ENCODE results near the gene MFAP1. TPM values are rescaled to one million over a fixed set of nuclear protein-coding genes. Genes with fewer than 3 reads are reported as not detected.

MFAP1 gene
- total RNA-seq, 1 experiment from 2014 or later: 23.0 TPM

DNA sequence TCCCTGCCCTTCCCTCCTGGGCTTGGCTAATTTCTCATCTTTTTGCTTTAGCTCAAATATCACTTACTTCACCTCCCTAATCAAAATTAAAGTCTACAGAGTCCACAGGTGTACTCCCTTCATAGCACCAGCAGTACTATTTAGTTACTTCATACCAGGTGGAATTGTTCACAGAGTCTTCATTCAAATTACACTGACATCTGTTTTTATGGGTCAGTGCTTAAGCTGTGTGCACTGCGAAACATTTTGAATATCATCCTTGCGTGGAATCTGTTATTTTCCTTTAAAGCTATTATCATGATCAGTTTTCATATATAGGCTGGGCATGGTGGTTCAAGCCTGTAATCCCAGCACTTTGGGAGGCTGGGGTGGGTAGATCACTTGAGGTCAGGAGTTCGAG, 35.1 kb downstream of the MFAP1 start:
- H3K9me3 Mint-ChIP-seq (ENCODE audit: unreplicated experiment): no peaks in the 10 kb centered on the region
- H3K27ac Mint-ChIP-seq (ENCODE audit: low read depth, unreplicated experiment): peak overlapping the region; percentile 41
- peaks cover 21% of the 10 kb centered on the region for H3K36me3 Mint-ChIP-seq (ENCODE audit: insufficient read depth, unreplicated experiment)
- no peaks in the 10 kb centered on the region for H3K27me3 Mint-ChIP-seq (ENCODE audit: insufficient read depth, unreplicated experiment)
- intact Hi-C loops (cut with micrococcal nuclease): no loop called here
- H3K4me1 Mint-ChIP-seq (ENCODE audit: insufficient read depth, unreplicated experiment): peaks cover 6% of the 10 kb centered on the region
- ChIA-PET CTCF (interaction anchor here (0.8 to 6.8 kb wide), 3 partner anchors 8 to 19 kb away, joined by 3 to 40 read pairs (median 3); partner anchors contain the start of gene ELL3), POLR2A (interaction anchor here (1.6 to 13.7 kb wide), 3 partner anchors 12 to 35 kb away, joined by 4 to 162 read pairs (median 42); partner anchors contain the start of genes ELL3, HYPK, MFAP1 and SERINC4)
- no peak for DNase-seq (ENCODE audit: unreplicated experiment)
- no peak overlapping the region for H3K4me3 Mint-ChIP-seq (ENCODE audit: unreplicated experiment)
- BruUV-seq (replicated peaks): no TSS peak
- TF ChIP-seq, protein P1, sequence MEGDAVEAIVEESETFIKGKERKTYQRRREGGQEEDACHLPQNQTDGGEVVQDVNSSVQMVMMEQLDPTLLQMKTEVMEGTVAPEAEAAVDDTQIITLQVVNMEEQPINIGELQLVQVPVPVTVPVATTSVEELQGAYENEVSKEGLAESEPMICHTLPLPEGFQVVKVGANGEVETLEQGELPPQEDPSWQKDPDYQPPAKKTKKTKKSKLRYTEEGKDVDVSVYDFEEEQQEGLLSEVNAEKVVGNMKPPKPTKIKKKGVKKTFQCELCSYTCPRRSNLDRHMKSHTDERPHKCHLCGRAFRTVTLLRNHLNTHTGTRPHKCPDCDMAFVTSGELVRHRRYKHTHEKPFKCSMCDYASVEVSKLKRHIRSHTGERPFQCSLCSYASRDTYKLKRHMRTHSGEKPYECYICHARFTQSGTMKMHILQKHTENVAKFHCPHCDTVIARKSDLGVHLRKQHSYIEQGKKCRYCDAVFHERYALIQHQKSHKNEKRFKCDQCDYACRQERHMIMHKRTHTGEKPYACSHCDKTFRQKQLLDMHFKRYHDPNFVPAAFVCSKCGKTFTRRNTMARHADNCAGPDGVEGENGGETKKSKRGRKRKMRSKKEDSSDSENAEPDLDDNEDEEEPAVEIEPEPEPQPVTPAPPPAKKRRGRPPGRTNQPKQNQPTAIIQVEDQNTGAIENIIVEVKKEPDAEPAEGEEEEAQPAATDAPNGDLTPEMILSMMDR (IDR thresholded peaks at IDR 0.05; ENCODE audit: unreplicated experiment): no peak

DNA sequence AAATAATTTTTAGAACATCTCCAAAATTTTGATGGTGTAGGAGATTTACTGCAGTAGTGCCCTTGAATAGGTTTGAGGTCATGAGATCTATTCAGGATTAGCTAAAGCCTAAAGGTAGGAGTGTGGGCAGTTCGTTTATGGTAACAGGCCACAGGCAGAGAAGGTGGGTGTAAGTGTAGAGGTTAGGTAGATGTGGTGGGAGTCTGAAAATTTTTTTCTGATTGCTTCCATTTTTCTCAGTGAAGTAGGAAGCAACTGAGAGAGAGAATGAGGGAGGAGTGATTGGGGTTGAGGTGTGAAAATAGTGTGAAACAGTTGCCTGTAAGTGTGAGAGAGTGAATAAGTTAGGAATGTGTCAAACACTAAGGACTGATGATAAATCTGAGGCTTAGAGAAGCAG, 45.5 kb downstream of the MFAP1 start:
- no TSS peak for BruUV-seq (replicated peaks)
- Mint-ChIP-seq H3K27me3 (ENCODE audit: insufficient read depth, unreplicated experiment) (no peaks in the 10 kb centered on the region), H3K36me3 (ENCODE audit: insufficient read depth, unreplicated experiment) (peaks cover 14% of the 10 kb centered on the region), H3K27ac (ENCODE audit: low read depth, unreplicated experiment) (no peak overlapping the region), H3K4me3 (ENCODE audit: unreplicated experiment) (no peak overlapping the region), H3K9me3 (ENCODE audit: unreplicated experiment) (no peaks in the 10 kb centered on the region), H3K4me1 (ENCODE audit: insufficient read depth, unreplicated experiment) (peaks cover 12% of the 10 kb centered on the region)
- TF ChIP-seq, protein P1 (IDR thresholded peaks at IDR 0.05; ENCODE audit: unreplicated experiment): no peak
- CTCF ChIA-PET: interaction anchor here (0.5 to 1.3 kb wide), 3 partner anchors 9 to 1384 kb away, joined by 3 read pairs; no protein-coding TSS in a partner anchor
- intact Hi-C loops (cut with micrococcal nuclease): no loop called here
- DNase-seq (ENCODE audit: unreplicated experiment): no peak
- POLR2A ChIA-PET: interaction anchor here (0.7 to 7.9 kb wide), 2 partner anchors 15 to 114 kb away, joined by 5 to 162 read pairs; partner anchors contain the start of genes HYPK, SERF2 and SERINC4

DNA sequence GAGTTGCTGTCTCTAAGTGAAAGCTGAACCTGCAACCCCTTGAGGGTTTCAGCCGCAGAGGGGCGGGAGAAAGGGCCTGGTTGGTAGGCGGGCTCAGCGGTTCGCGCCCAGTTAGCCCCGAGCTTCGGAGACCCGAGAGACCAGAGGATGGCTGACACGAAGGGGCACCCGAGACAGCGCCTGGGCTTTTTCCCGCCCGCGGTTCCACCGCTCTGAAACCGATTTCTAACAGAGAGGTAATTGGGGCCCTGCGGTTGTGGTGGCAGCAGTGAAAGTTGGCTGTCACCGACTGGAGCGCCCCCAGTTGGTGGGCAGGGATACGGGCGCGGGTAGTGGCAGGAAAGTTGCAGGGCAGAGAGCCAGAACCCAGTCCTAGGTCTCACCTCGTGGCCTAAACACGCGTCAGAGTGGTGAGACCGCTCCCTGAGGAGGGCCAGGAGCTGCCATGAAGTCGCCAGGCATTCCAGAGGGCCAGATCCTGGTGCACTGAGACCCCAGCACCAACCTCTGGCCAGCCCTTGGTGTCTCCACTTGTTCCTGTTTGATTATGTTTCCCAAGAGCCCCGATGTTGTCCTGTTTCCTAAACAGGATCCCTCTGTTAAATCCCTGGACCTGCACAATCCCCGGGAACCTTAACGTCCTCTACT, 47.1 kb downstream of the MFAP1 start:
- Mint-ChIP-seq H3K27me3 (ENCODE audit: insufficient read depth, unreplicated experiment) (no peaks in the 10 kb centered on the region), H3K4me1 (ENCODE audit: insufficient read depth, unreplicated experiment) (peaks cover 12% of the 10 kb centered on the region), H3K27ac (ENCODE audit: low read depth, unreplicated experiment) (peak overlapping the region; percentile 89), H3K36me3 (ENCODE audit: insufficient read depth, unreplicated experiment) (peaks cover 29% of the 10 kb centered on the region), H3K4me3 (ENCODE audit: unreplicated experiment) (peak overlapping the region; percentile 85), H3K9me3 (ENCODE audit: unreplicated experiment) (no peaks in the 10 kb centered on the region)
- CTCF ChIA-PET: interaction anchor here (0.6 to 4.5 kb wide), 11 partner anchors 9 to 512 kb away, joined by 3 to 40 read pairs (median 4); partner anchors contain the start of gene SERF2
- TSS peak; percentile 5 for BruUV-seq (replicated peaks)
- DNase-seq (ENCODE audit: unreplicated experiment): peak; percentile 79
- TF ChIP-seq, protein P1 (IDR thresholded peaks at IDR 0.05; ENCODE audit: unreplicated experiment): peak; percentile 89
- POLR2A ChIA-PET: interaction anchor here (1.0 to 7.9 kb wide), 13 partner anchors 8 to 336 kb away, joined by 3 to 162 read pairs (median 8); partner anchors contain the start of genes HYPK, MFAP1, PDIA3 and SERF2
- intact Hi-C loops (cut with micrococcal nuclease): loop anchor here (1.0 kb wide), 1 partner anchor 336 kb away; no protein-coding TSS in a partner anchor

DNA sequence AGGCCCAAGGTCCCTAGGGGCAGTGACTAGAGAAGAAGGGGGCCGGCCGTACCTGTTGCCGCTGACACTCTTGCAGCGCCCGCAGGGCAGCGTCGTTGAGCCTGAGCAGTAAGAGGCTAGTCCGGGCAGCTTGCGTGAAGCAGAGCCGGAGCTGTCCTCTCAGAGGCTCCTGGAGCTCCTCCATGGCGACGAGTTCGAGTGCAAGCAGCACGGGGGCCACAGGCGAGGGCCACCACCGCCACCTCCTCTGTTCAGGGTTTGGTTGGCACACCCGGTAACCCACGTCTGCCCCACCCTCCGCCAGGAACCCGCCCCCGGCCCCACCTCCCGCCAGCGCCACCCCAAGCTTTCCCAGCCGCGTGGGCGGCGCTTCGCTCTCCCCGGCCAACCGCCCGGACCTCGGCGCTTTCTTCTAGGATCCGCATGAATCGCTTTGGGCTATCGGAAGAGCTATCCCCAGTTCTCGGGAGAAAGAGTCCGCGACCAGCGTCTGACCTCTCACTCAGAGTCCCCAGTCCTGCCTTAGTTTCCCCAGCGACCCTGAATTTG, 47.7 kb downstream of the MFAP1 start, which contains the start of gene ELL3:
Gene ELL3, minus strand, starts transcription at position 249 of the 549 bp plus-strand sequence. Its CDS starts 65 bp downstream, at position 184.
- peak within 1 kb of the TSS; percentile 89 for H3K27ac Mint-ChIP-seq (ENCODE audit: low read depth, unreplicated experiment)
- intact Hi-C loops (cut with micrococcal nuclease): loop anchor here (1.0 kb wide), 1 partner anchor 335 kb away; no protein-coding TSS in a partner anchor
- POLR2A ChIA-PET: interaction anchor here (1.0 to 7.9 kb wide), 14 partner anchors 9 to 336 kb away, joined by 3 to 162 read pairs (median 8); partner anchors contain the start of genes HYPK, MFAP1, PDIA3 and SERF2

More for the DNA sequence above, 47.7 kb downstream of the MFAP1 start, which contains the start of gene ELL3:
- Mint-ChIP-seq H3K36me3 (ENCODE audit: insufficient read depth, unreplicated experiment) (peaks cover 35% of the 10 kb centered on the region), H3K27me3 (ENCODE audit: insufficient read depth, unreplicated experiment) (no peaks in the 10 kb centered on the region), H3K4me1 (ENCODE audit: insufficient read depth, unreplicated experiment) (peaks cover 15% of the 10 kb centered on the region), H3K4me3 (ENCODE audit: unreplicated experiment) (peak within 1 kb of the TSS; percentile 85), H3K9me3 (ENCODE audit: unreplicated experiment) (no peaks in the 10 kb centered on the region)
- peak; percentile 88 for DNase-seq (ENCODE audit: unreplicated experiment)
- no TSS peak for BruUV-seq (replicated peaks)
- CTCF ChIA-PET: interaction anchor here (0.5 to 4.5 kb wide), 10 partner anchors 10 to 317 kb away, joined by 3 to 40 read pairs (median 4); partner anchors contain the start of genes MFAP1 and SERF2
- TF ChIP-seq, protein P1 (IDR thresholded peaks at IDR 0.05; ENCODE audit: unreplicated experiment): no peak
